Hypothalamus (tissue), 51 donors: Measurements from ENCODE around the gene PRICKLE2.

Experiments
- DNase-seq, 51 donors: peaks; one replicate each; lab custom pipeline; 2025; lab: John Stamatoyannopoulos, UW

Gene PRICKLE2

GRCh38 chr3:64221571-64222257 lies 3.6 kb downstream of the PRICKLE2 start:
- peak in 1 of 51 donors; percentile 39 for DNase-seq

- DNase-seq, result peak in 1 of 51 donors; percentile 22
Observed at GRCh38 chr3:64220161-64220914, 4.9 kb downstream of the PRICKLE2 start.

- DNase-seq, result no peak
Observed at GRCh38 chr3:64218746-64219145, 6.5 kb downstream of the PRICKLE2 start.

DNA sequence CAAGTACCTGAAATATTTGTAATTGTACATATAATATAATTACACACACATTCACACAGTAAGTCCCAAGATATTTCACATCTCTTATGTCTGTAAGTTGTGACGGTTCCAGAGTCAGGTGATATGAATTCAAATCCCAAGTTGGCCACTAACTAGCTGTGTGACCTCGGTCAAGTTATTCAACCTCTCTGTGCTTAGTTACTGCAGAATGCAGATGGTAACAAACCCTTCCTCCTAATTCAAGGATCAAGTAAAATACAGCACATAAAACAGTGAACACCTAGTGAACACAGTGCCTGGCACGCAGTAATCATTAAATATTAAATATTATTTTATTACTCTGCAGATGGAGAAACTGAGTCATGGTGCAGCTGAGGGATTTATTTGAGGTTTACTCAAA lies 6.9 kb downstream of the PRICKLE2 start:
- DNase-seq, result no peak

- peak in 3 of 51 donors; percentile 15 to 57 (median 15) for DNase-seq
Observed at GRCh38 chr3:64216274-64217147, 8.8 kb downstream of the PRICKLE2 start.

- DNase-seq, result no peak
Observed at GRCh38 chr3:64215559-64215958, 9.7 kb downstream of the PRICKLE2 start.

GRCh38 chr3:64215103-64215502 lies 10.2 kb downstream of the PRICKLE2 start:
- DNase-seq, result no peak

- peak in 1 of 51 donors; percentile 21 for DNase-seq
Observed at GRCh38 chr3:64214381-64215018, 10.8 kb downstream of the PRICKLE2 start.

- peak in 8 of 51 donors; percentile 4 to 36 (median 24) for DNase-seq
Observed at GRCh38 chr3:64213962-64214379, 11.3 kb downstream of the PRICKLE2 start.

DNA sequence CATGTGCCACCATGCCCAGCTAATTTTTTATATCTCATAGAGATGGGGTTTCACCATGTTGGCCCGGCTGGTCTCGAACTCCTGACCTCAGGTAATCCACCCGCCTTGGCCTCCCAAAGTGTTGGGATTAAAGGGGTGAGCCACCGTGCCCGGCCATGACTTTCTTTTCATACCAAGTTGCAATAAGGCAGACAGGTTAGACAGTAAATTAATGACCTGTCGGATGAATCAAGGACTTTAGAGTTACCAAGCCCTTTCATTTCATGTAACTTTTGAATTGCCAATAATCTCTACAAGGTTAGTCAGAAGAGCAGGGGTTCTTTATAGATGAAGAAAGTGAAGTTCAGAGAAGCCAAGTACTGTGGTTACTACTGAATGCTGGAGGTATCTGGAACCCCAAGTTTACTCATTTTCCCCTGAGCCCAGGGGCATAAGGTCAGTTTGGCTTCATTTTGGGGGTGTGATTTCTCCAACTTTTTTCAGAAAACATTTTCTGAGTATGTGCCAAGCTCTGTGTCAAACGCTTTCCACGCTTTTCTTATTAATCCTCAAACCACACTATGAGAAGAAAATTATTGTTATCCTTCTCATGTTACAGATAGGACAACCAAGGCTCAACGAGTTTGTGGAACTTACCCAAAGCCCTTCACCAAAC lies 11.9 kb downstream of the PRICKLE2 start:
- DNase-seq, result no peak

- DNase-seq, result peak in 37 of 51 donors; percentile 6 to 89 (median 61)
Observed at GRCh38 chr3:64209866-64210621, 15.2 kb downstream of the PRICKLE2 start.

DNA sequence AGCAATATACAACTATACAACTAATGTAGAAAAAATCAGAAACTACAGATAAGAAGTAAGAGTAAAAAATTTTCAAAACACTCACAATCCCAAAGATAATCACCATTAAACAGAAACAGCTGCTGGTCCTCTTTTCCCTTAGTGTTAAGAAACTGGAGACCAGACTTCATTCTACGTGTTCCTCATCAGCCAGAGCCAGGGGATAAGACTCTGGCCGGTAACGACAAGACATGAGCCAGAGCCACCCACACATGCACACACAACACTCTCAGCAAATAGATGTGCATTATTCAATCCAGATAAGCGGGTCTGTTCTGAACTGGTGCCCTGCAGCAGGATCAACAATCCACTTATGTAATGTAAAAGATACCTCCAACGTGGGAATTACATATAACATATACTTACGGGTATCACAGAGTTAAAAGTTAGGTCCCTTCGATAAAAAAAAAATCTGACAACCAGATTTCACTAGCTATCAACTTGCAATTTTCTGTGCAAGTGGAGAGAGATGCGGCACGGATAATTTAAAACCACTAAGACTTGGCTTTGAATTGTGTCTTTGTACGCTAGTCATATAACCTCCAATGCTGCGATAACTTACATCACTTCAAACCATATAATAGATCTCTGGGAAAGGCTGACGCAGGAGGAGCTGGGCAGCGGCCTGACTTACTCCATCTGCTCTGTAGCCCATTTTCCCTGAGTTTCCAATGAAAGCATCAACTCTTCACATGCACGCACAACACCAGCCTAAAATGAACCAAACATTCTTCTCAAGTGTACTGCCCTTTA lies 17.8 kb downstream of the PRICKLE2 start:
- DNase-seq, result no peak

GRCh38 chr3:64203969-64204908 lies 21.0 kb downstream of the PRICKLE2 start:
- no peak for DNase-seq

- DNase-seq, result no peak
Observed at GRCh38 chr3:64203216-64203615, 22.1 kb downstream of the PRICKLE2 start.

- DNase-seq, result no peak
Observed at GRCh38 chr3:64199932-64200331, 25.3 kb downstream of the PRICKLE2 start.

DNA sequence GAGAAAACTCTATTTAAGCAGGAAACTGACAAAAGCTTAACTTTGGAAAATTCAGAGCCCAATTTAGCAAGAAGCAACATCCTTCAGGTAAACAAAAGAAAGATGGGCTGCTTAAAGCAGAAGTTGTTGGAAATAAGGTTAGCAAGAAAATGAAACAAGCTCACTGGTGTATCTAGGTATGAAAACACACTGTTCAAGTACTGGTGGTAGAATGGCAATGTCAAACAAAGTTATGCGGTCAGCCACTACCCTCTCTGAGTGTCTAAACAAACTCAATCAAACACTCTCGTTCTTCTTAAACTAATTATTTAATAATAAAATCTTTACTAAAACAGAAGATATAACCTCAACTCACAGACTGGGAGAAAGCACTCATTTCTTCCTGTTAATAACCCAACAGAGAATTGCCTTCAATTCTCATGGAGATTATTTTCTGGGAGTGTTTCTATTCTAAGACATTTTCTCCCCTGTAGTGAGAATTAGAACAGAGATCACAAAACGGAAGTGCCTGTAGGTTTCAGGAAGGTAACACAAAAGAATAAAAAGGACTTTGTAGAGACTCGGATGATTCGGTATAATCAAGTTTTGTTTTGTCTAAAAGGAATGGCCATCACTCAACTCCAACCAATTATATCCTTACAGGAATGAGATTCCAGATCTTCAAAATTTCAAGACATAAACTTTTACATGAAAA lies 28.9 kb downstream of the PRICKLE2 start:
- no peak for DNase-seq

DNA sequence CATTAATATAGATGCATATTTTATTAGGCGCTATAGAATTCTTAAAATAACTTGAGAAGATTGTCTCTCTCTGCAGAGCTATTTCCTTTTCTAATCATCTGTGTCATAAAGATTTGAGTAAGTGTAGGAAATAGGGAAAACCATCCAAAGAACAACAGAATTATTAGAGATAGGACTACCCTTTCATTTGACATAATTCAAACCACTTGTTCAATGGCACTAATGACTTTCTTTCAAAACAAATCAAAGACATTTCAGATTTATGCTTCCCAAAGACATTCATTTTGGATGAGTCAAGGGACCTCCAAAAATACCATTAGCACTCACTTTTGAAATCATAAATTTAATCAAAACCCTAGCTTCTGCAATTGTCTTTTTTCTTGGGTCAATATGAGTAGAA lies 29.5 kb downstream of the PRICKLE2 start:
- DNase-seq, result no peak
